ENCODE measurements around the gene UVRAG.

DNA sequence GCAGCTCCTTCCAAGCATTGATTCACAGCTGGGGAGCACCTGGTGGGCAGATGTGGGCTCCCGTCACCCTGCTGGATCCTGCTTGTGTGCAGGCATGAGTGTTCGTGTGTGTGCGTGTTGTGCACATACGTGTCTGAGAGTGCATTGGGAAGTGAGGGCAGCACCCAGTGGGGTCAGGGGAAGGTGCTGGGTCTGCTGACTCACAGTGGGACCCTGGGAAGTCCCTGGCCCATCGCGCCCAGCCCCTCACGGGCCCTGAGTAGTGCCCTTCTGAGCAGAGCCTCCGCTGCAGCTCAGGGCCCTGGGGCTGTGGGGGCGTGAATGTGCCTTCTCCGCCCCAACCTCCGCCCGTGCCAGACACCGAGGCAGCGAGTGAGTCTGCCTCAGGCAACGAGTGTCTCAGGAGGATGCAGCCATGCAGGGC is 354.5 kb downstream of the UVRAG start:
- TF ChIP-seq, protein P1, sequence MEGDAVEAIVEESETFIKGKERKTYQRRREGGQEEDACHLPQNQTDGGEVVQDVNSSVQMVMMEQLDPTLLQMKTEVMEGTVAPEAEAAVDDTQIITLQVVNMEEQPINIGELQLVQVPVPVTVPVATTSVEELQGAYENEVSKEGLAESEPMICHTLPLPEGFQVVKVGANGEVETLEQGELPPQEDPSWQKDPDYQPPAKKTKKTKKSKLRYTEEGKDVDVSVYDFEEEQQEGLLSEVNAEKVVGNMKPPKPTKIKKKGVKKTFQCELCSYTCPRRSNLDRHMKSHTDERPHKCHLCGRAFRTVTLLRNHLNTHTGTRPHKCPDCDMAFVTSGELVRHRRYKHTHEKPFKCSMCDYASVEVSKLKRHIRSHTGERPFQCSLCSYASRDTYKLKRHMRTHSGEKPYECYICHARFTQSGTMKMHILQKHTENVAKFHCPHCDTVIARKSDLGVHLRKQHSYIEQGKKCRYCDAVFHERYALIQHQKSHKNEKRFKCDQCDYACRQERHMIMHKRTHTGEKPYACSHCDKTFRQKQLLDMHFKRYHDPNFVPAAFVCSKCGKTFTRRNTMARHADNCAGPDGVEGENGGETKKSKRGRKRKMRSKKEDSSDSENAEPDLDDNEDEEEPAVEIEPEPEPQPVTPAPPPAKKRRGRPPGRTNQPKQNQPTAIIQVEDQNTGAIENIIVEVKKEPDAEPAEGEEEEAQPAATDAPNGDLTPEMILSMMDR (IDR thresholded peaks at IDR 0.05): no peak
- no peak for TF ChIP-seq POLR2AphosphoS5 (IDR thresholded peaks at IDR 0.05; ENCODE audit: low read depth, low read length)
- TF ChIP-seq SIN3A (IDR thresholded peaks at IDR 0.05; ENCODE audit: borderline replicate concordance, insufficient read depth, low read depth, low read length): no peak
- no peak for TF ChIP-seq TCF7L2 (IDR thresholded peaks at IDR 0.05; ENCODE audit: low read depth, low read length)

Measured in Panc1 (cell line).